ENCODE results near the gene ABCA13.

GRCh38 chr7:48280100-48280499 lies 108.8 kb downstream of the ABCA13 start:
- TF ChIP-seq EP300 (IDR thresholded peaks at IDR 0.05), result no peak
- no peak for TF ChIP-seq CTCF (IDR thresholded peaks at IDR 0.05)
- TF ChIP-seq POLR2A (IDR thresholded peaks at IDR 0.05), result no peak

Data from gastroesophageal sphincter (tissue), 3 donors.